GM11168 (cell line): Measurements from ENCODE around the gene SMAP1.

Experiments
- in situ Hi-C: fragments of 300-500 bp; cut with MboI; formaldehyde crosslinking; loops from one replicate; pipeline ENCODE4 v1.12.0; 2022; ENCODE audit warnings: low sequenced_read_pairs; ENCODE audit not compliant: unreplicated experiment

The SMAP1 gene

GRCh38 chr6:70667711-70668498 lies at the start of gene SMAP1:
TSS of gene SMAP1 (plus strand) at chr6:70667883. CDS start at chr6:70668024, 141 bp downstream.
- in situ Hi-C loops: no loop called here

GRCh38 chr6:70620746-70621145 lies 46.9 kb upstream of the SMAP1 start:
- in situ Hi-C loops: no loop called here

DNA sequence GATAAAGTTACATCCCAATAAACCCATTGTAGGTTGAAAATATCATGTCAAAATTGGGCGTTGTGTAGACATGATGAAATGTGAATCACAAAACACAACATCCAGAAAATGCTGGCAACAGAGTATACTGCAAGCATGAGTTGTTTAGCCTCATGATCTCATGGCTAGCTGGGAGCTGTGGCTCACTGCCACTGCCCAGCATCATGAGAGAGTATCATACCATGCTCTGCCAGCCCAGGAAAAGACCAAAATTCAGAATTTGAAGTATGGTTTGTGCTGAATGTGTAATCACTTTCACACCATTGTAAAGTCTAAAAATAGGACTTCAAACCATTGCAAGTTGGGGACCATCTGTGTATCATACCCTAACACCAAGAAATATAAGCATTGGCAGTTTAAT lies 45.2 kb upstream of the SMAP1 start:
- in situ Hi-C loops: no loop called here

- in situ Hi-C loops: no loop called here
Observed at GRCh38 chr6:70625436-70625835, 42.2 kb upstream of the SMAP1 start.

DNA sequence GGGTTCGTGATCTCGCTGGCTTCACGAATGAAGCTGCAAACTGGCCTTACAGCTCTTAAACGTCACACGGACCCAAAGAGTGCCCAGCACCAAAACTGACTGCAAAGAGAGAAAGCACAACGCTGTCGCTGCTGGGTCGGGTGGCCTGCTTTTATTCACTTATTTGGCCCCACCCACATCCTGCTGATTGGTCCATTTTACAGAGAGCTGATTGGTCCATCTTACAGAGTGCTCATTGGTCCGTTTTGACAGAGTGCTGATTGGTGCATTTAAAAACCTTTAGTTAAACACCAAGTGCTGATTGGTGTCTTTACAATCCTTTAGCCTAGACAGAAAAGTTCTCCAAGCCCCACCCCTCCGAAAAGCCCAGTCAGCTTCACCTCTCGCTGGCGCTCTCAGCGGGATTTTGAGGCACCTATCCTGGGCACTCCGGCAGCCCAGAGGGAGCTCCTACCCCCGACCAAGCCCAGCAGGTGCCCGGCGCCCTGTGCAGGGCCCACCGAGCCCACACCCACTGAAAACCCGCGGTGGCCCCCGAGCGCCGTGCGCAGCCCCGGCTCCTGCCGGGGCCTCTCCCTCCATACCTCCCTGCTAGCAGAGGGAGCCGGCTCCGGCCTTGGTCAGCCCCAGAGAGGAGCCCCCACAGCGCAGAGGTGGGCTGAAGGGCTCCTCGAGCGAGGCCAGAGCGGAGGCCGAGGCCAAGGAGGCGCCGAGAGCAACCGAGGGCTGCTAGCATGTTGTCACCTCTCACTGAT lies 40.0 kb upstream of the SMAP1 start:
- in situ Hi-C loops: no loop called here

DNA sequence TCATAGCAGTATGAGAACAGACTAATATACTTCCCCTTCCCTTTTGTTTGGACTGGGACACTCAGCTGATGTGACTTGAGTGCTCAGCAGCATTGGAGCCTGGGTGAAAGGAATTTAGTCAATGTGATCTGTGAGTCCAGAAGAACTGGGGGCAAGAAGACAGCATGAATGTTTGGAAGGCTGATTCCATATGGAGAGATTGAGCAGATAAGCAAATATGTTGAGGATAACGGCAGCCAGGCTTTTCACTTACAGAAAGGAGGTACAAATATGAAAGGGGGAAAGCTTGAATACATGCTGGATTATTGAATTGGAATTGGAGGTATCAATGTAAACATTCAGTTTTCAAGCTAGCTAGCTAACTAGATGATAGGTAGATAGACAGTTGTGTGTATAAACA lies 37.8 kb upstream of the SMAP1 start:
- in situ Hi-C loops: no loop called here

GRCh38 chr6:70633870-70634269 lies 33.8 kb upstream of the SMAP1 start:
- in situ Hi-C loops: no loop called here

DNA sequence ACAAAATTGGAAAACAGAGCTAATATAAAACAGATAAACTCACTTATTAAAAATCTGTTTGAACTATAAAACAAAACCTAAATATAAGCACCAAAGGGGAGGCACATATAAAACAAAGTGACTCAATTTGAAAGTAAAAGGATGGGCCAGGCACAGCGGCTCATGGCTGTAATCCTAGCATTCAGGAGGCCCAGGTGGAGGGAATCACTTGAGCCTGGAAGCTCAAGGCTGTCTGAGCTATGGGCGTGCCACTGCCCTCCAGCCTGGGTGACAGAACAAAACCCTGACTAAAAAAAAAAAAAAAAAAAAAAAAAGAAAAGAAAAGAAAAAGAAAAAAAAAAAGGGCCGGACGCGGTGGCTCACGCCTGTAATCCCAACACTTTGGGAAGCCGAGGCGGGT lies 31.1 kb upstream of the SMAP1 start:
- in situ Hi-C loops: no loop called here

- in situ Hi-C loops: no loop called here
Observed at GRCh38 chr6:70638468-70638867, 29.2 kb upstream of the SMAP1 start.

DNA sequence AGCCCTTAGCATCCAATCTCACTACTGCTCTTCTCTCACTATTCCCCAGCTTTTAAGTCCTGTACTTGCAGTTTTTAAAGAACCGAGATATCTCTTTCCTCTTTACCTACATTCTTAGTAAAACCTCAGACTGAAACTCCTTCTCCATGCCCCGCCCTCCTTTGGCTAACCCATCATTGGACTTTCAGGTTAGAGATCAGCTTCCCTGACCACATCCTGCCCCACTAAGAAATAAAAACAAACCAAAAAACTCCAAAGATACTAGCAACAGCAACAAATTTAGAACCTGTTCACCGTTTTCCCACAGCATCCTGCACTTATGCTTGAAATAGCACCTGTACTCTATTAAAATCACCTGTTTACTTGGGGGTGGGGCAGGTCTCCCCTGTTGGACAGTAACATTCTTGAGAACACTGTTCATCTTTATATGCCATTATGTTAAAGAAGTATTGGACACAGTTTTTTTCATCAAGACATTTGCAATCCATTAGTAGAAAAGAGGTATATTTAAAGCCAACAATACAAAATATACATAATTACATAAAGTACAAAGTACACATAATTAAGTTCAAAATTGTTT lies 16.3 kb upstream of the SMAP1 start:
- in situ Hi-C loops: no loop called here

DNA sequence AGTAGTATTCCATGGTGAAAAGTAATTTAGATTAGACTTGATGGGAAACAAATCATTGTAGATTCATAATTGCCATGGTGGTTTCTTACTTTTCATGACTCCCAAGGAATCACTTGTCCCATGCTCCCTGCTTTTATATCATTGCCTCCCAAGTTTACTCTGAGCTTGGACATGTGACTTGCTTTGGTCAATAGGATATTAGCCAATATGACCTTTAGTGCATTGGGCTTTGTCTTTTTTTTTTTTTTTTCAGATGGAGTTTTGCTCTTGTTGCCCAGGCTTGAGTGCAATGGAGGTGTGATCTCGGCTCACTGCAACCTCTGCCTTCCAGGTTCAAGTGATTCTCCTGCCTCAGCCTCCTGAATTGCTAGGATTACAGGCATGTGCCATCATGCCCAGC lies 15.5 kb upstream of the SMAP1 start:
- in situ Hi-C loops: no loop called here

GRCh38 chr6:70657706-70658105 lies 10.0 kb upstream of the SMAP1 start:
- in situ Hi-C loops: no loop called here

DNA sequence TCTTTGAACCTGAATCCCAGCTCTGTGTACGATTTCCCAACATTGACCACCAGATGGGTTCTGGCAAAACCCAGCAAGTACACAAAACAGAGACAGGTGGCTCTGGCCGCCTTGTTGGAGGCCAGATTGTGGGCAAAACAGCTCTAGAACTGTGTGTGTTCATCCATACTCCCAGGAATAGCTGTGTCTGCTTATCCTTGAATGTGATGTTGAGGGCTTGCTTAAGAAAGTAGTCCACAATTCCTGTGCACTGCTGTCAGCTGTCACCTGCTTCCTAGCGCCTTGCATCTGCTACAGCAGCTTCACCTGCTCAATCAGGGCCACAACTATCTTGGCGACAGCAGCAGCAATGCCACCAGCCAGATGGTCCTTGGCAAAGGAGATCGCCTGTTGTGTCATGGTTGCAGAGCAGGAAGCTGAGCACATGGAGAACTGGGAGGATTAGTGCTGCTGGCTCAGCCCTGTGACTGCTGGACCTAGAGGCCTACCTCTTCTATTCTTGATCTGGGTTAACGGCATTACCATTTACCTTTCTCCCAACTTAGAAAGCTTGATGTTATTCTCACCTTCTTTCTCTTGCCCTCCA lies 3.7 kb upstream of the SMAP1 start:
- in situ Hi-C loops: no loop called here

GRCh38 chr6:70666706-70667105 lies 977 bp upstream of the SMAP1 start:
- in situ Hi-C loops: no loop called here

- in situ Hi-C loops: no loop called here
Observed at GRCh38 chr6:70667256-70667710, 400 bp upstream of the SMAP1 start.

GRCh38 chr6:70668499-70668812 lies 773 bp downstream of the SMAP1 start:
- in situ Hi-C loops: no loop called here

- in situ Hi-C loops: no loop called here
Observed at GRCh38 chr6:70669133-70669532, 1.4 kb downstream of the SMAP1 start.

DNA sequence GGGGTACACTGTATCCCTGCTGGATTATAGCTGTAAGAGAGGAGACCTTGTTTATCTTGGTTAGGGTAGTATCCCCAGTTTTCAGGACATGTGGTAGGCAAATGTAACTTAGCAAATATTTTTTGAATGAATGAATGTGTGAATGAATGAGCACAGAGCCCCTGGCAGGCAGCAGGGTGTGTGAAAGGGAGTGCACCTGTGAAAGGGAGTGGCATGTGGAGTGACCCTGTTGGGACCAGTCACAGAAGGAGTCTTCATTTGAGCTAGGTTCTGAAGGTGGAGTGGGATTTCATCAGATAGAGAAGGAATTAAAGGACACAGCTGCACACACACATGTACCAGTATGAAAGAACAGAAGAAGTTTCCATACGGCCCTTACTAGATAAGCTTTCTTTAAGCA lies 4.9 kb downstream of the SMAP1 start:
- in situ Hi-C loops: no loop called here

DNA sequence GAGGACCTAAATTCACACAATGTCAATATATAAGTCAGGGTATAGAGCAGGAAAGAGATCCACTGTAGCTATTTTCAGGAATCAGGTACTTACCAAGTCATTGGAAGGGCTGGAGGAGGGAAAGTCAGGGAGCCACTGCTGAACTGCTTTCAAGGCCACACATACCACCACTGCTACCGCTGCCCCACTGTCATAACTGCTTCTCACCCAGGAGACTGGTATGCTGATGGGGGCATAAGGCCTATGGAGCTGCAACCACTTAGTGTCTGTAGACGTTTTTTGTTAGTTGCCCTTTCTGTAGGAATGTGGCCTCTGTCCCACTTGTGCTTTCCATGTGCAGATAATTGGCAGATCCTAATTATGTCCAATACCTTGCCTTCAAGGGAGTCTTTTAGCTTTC lies 5.4 kb downstream of the SMAP1 start:
- in situ Hi-C loops: no loop called here

GRCh38 chr6:70673601-70674000 lies 5.9 kb downstream of the SMAP1 start:
- in situ Hi-C loops: no loop called here

- in situ Hi-C loops: no loop called here
Observed at GRCh38 chr6:70675822-70676221, 8.1 kb downstream of the SMAP1 start.
